NOMO-1 treated with DMSO at 0.1 percent for 48 hours (cell line): Measurements from ENCODE around the gene ARHGAP22.

Experiments
- DNase-seq: peaks from one replicate; lab custom pipeline; 2025; ENCODE audit not compliant: unreplicated experiment; lab: John Stamatoyannopoulos, UW

ARHGAP22 gene

DNA sequence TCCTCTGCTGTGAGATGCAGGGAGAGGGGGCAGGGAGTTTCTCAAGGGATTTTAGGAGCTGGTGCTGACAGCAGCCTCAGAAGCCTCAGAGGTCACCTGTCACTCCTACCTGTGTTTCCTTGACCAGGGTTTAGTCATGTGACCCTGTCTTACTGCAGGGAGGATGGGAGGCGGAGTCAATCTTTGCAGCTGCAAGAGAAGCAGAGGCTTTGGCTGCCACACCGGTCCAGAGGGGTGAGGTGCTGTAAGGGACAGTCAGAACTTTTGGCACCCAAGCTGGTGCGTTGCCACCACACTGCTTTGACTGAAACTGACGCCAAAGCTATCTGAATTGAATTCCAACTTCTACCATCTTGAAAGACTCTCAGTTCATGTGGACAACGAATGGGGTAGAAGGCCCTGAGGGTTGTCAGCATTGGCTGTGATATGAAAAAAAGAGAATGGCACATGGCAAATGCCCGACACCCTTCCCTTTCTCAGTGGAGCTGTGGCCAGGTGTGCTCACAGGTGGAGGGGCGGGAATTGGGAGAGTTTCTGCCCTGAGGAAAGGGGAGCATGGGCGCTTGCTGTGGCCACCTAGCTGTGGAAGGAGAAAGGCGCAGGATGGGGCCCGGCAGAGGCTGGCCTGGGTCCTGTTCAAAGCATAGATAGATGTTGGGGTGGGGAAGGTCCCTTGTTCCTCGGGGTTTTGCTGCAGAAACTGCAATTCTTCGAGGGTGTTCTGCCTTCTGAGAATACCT is 69.3 kb downstream of the ARHGAP22 start:
- no peak for DNase-seq

DNA sequence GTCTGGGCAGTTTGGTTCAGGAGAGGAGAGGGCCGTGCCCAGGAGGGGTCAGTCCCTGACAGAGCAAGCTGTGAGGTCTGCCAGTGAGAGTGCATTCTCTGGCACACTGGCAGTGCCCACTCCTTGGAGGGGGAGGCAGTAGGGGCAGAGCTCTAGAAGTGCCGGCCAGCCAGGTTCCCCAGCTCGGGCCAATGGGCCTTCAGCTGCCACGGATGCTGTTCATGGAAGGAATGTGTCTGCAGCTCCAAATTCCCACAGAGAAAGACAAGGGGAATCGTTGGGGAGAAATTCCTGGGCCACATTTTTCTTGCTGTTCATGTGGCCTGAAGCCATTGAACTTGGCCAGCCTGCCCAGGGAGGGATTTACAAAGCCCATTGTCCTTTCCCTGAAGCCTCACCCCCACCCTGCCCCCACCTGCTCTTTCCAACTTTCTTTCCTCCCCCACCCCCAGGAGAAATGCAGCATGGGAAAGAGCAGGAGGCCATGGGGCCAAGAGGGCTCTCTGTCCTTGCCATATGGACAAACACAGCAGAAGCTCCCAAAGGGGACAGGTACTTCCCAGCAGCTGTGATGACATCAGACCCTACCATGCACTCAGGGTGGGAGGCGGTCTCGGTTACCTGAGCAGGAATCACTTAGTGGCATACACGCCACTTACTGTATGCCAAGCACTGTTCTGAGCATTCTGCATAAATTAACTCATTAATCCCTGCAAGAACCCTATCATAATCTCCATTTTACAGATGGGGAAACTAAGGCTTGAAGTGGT is 70.7 kb downstream of the ARHGAP22 start:
- DNase-seq, result no peak

DNA sequence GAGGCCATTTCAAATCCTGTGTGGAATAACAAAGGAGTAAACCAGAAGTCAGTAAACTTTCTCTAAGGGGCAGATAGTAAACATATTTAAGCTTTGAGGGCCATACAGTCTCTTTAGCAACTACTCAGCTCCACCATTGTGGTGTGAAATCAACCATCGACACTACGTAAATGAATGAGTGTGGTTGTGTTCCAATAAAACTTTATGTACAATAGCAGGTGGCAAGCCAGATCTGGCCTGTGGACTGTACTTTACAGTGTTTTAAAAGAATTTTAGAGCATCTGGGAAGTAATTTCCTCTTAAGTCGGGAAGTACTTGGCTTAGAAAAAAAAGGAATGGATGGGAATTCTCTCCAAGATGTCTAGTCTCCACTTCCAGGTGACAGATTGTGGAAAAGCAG is 71.3 kb downstream of the ARHGAP22 start:
- no peak for DNase-seq

DNA sequence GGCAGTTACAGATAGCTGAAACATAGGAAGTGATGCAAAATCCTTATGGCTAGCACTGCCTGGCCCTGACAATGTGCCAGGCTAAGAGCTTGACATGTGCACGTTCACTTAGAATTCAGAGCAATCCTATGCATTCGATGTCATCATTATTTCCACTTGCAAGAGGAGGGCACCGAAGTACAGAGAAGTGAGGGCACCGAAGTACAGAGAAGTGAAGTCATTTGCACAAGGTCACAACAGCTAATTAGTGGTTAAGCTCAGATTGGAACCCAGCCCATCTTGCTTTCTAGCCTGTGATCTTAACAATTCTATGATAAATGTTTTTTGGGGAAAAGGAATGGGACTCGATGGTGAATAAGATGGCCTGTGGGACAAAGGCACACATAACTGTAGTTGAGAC is 73.4 kb downstream of the ARHGAP22 start:
- peak; percentile 10 for DNase-seq

DNA sequence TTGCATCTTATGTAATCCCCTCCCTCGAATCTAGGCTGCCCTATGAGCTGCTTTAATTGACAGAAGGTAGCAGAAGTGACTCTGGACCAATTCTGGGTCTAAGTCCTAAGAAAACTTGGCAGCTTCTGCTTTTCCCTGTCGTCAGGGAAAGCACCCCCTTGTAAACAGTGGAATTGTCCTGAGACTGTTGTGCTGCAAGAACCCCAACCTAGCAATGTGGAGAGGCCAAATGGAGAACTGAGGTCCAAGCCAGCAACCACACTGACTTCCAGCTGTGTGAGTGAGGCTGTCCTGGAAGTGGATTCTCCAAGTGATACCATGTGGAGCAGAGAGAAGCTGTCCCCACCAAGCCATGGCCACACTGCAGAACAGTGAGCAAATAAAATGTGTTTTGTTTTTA is 75.5 kb downstream of the ARHGAP22 start:
- no peak for DNase-seq

DNA sequence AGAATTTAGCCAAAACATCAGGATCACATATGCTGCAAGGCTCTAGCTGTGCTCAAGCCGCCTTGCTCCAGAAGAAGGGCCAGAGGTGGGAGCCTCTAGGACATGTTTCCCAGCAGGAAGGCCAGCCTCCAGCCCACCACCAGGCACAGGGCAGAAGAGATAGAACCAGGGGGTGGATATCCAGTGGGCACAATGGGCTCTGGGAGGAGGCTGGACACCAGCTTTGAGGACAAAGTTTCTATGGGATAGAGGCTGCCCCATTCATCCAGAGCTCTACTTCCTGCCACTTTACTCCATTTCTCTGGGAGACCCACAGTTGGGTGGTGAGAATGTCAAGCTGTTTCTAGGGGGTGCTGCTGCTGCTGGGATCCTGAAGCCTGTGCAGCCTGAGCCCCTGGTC is 77.1 kb downstream of the ARHGAP22 start:
- DNase-seq, result no peak

DNA sequence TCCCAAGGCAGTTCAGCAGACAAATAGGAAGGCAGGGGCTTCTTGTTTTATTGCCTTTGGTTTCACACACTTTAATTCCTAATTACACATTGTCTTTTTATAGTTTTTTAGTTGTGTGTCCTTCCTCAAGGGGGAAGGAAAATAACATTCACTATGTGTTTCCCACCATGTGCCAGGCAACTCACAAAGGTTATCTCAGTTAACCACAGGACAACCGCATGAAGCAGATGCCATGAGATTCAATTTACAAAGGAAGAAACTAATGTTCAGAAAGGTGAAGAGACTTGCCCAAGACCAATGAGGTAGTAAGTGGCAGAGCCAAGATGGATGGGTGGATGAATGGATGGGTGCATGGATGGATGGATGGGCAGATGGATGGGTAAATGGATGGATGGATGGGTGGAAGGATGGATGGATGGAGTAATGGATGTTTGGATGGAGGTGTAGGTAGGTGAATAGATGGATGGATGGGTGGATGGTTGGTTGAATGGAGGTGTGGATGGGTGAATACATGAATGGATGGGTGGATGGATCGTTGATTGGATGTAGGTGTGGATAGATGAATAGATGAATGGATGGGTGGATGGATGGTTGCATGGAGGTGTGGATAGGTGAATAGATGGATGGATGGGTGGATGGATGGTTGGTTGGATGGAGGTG is 77.9 kb downstream of the ARHGAP22 start:
- no peak for DNase-seq

DNA sequence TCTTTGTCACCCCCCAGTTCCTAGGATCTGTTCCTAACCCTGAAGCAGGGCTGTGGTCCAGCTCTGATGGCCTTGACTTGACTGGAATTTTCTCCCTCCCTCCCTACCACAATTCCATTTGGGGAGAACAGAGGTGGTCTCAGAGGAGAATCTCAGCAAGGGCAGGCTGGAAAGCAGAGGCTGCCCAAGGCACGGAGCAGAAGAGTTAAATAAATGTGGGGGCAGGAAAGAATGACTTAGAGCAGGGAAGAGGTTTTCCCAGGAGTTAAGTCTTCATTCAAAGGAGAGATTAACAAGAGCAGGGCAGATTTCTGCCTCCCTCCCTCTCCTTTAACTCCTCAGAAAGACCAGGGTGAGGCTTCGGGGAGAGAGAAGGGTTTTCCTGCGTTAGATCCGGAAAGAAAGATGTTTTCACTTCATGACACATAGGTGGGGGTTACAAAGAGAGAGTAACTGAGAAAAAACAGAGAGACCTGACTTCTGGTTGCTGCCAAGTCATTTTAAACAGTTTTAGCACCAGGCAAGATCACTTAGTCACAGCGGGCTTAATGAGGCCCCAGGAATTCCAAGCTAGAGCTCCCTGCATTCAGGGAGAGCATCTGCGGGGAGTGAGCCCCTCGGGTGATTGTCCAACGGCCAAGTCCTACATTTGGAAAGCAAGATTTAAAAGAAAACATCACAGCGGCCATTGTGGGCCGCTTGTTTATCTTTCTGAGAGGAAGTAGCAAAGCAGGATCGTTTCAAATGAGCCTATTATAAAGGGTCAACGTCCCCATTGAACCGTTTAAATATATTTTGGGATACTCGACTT is 78.7 kb downstream of the ARHGAP22 start:
- no peak for DNase-seq

DNA sequence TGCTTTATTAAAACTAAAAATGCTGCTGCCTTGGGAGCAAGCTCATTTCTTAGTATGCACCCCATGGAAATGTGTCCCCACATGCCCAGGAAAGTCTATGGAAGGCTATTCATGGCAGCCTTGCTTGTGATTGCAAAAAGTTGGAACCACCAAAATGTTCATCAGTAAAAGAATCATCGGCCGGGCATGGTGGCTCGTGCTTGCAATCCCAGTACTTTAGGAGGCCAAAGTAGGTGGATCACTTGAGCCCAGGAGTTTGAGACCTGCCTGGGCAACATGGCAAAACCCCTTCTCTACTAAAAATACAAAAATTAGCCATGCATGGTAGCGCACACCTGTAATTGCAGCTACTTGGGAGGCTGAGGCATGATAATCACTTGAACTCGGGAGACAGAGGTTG is 79.8 kb downstream of the ARHGAP22 start:
- DNase-seq, result no peak

DNA sequence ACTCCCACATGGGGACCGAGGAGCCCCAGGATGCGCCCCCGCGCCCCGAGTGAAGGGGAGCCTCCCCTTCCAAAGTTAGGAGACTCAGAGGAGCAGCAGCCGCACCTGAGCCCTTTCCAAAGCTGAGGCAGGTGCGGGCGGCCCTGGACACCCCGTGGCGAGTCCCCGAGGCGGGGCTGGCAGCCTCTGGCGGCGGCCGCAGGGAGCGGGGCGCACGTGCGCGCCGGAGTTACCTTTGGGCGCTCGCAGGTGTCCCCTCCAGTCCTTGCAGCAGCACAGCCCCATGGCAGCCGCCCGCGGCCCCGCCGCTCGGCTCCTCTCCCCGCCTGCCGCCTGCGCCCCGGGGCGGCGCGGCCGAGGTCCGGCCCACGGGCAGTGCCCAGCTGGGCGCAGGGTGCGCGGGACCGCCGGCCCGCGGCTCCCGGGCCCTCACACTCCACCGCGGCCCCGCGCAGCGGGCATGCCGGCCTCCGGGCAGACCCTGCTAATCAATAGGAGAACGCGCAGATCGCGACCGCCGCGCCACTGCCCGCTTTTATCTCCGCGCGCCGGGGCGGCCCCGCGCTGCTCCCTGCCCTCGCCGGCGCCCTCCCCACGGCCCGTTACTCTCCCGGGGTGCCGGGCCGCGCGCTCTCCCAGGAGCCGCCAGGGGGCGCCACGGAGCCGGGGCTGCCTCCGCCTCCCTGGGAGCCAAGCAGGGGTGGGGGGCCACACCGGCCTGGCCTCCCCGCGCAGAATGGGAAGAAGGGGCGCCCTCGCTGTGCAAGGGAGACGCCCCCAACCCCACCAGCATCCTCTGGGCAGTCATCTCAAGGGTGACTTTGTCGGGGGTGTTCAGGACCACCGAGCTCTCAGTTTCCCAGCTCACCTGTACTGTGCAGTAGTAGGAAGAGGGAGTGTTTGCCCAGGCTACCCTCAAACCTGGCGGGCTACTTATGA is 80.8 kb downstream of the ARHGAP22 start:
- no peak for DNase-seq

DNA sequence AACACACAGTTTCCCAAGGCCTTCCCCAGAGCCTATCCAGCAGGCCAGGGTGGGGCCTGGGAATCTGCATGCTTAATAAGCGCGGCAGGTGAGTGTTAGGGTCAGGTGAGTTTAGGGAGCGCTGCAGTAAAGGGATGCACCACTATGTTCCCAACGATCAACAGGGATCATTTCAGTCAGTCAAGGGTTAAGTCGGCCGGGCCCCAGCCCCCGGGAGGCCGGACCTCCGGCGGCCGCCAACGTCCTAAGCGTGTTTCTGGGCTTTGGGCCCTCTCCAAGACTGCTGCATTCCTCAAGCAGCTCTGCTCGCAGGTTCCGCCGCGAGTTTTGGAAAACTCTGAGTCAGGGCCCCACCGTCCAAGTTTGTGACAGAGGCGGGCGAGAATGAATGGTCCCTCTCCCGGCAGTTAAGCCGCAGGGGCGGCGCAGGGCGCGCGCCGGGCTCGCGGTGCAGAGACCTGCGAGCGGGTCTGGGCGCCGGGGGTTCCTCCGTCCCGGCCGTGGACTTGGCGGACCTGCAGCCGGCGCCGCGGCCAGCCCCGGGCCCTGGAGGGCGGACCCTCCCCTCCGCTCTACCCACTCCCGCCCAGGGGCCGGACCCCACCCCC is 81.6 kb downstream of the ARHGAP22 start:
- DNase-seq, result no peak

DNA sequence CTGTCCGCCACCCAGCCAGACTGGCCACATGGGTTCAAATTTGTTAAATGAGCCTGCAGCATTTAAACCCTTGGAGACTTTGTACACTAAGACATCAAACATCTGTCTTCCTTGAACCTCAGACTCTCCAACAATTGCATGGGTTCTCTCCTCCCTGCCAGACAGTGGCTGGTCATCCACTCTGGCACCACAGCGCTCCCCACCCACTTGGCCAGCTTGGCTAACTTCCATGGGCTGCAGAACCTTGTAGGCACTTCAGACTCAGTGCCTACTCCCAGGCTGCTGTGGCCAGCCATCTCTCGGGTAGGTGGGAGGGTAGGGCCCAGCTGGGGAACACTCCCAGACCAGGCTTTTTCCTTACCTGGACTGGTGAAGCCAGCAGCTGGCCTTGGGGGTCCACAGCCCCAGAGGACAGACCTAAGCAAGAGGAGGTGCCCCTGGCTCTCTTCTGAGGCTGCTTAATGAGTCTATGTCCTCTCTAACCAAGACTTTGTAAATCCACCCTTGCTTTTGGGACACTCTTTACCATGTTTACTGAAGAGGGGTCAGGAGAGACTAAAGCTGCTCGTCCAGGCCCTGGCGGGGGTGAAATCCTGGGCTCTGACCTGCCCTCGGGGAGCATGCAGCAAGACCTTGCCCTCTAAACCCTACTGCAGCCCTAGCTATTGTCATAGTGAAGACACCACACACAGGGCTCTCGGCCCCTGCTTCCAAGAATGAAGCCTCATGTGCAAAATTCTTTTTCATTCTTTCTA is 82.7 kb downstream of the ARHGAP22 start:
- DNase-seq, result no peak

DNA sequence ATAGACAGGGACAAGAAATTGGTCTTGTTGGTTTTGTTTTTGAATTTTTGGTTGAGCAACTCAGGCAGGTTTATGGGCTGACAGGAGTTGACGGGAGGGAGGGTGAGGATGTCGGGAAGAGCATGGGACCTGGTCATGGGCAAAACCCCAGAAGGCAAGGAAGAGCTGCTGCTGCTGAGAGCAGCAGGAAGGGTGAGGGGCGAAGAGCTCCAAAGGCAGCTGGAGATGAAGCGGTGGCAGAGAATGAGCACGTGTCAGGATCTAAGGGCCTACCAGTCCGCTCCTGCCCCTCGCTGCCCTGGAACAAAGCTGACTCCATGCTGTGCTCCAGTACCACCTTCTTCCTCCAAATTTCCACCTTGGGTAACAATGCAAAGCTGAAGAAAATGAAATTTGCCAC is 84.3 kb downstream of the ARHGAP22 start:
- no peak for DNase-seq

DNA sequence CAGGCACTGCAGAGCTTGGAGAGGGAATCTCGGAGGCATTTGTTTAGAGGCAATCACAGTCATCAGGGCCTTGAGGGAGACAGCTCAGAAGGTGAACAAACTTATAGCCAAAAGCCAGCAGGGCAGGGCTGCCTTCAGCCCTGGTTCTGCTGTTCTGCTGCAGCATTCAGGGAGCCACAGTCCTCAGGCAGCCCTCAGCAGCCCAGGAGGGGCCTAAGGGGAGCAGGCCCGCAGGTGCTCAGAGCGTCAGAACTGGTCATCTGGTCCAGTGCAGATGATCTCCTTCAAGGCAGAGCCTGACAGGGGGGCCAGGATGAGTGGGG is 84.7 kb downstream of the ARHGAP22 start:
- no peak for DNase-seq

DNA sequence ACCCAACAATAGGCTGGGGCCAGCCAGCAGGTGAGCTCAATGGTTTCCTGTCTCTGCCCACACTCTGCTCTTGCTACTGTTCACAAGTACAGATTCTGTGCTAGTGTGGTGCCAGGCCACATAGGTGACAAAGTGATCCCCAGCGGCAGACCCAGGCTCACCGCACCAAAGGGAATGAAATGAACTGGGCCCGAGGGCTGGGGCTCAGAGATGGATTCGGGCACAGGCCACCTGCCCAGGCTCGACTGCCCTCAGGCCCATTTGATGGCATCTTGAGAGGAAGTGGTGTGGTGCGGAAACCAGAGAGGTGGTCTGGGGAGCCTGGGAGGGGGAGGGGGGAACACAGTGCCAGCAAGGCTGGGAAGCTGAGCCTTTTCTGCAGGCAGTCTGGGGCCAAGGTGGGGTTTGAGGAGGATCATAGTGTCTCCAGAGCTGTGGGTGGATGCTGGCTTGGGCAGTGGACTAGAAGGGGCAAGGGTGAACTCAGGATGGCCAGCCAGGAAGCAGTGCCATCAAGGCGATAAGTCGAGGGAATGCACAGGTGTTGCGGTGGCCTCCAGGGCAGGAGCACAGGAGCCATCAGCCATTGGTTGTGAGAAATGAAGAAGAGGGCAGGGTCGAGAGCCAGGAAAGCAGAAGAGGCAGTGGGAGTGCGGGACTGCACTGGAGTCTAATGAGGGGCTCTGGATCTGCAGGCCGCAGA is 85.2 kb downstream of the ARHGAP22 start:
- no peak for DNase-seq

DNA sequence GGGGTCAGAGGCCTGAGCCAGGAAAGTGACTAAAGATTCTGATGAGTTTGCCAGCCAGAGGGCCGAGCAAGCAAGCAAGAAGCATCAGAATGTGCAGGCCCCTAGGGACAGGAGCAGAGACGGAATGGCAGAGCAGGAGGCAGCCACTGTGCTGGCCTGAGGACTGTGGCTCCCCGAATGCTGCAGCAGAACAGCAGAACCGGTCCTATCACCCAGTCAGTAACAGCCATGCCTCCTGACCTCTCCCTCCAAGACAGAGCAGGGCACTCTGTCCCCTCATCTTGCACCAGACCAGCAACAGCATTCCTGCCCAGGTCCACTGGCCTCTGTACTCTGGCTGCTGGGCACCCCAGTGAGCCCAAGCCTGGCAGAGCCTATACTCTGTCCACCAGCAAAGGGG is 85.9 kb downstream of the ARHGAP22 start:
- DNase-seq, result no peak

DNA sequence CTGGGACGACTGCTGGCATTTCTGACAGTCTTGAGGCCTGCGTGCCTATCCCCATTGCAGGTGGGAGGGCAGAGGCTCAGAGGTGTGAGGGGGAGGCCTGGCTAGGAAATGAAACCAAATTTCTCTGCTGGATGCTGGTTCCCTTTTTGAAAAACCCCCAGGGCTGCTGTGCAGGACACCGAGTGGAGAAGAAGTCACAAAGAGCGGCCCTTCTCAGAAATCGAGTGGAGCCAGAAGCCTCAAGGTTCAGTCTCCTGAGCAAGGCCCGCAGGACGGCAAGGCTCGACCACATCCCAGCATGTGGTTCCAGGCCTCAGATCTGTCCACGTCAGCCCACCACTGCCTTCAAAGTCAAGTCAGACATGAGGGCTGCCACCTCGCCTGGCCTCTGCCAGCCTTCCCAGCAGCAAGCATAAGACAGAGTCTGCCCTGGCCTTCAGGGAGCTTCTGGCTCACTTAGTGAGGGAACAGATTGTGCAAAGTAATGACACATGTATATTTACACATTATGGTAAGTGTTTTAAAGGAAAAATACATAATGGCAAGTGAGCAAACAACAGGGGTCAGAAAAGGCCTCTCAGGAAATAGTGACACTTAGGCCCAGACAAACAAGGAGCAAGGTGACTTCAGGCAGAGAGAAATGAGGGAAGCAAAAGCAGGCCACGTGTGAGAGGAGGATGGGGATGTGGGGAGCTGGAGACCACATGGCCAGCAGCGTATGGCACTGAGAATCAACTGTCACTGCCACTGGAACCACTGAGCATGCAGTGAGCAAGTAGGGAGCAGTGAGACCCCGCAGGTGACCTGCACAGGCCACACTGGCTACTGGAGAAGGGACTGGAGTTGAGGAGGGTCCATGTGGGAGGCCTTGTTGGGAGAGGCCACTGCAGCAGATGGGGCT is 86.7 kb downstream of the ARHGAP22 start:
- peak; percentile 25 for DNase-seq

DNA sequence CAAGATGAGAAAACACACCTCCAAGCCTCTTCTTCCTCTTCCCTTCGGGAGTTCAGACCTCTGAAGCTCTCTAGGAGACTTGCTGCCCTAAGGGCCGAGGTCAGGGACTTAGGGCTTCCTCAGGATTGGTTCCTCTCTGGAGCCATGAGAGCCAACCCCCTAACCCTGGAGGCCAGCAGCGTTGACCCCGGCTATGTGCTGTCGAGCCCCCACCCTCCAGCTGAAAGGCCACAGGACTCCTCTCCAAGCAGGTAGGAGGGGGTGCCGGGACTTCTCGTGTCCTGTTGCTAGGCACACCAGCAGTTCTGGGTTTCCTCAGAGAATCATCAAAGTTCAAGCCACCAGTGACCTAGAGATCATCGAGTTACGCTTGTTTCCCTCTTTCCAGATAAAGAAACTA is 87.4 kb downstream of the ARHGAP22 start:
- no peak for DNase-seq
